GM18499 (cell line): ENCODE results near the gene DAAM1.

ENCODE experiments used
- ATAC-seq: cut with Tn5 transposase; IDR thresholded peaks from one replicate; pipeline ENCODE4 v1.9.1; 2021; ENCODE audit warnings: moderate number of reproducible peaks; ENCODE audit not compliant: insufficient read depth, unreplicated experiment

DAAM1 gene

DNA sequence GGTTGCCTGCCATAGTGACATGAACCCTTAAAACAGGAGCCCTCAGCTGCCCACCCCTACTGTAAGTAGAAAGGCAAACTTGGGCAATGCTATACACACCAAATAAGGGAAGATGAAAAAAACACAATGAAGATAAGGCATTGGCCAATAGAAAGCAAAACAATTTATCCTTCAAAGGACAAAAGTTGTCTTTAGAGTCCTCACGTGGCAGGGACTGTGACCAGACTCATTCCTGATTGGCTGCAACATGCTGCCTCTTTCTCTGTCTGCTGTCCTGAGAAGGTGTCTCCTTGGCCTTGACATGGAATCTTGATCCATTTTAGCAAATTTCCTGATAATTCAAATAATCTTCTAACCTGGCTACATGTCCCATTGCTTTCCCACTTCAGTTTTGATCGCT is 144.8 kb downstream of the DAAM1 start:
- ATAC-seq, result no peak

DNA sequence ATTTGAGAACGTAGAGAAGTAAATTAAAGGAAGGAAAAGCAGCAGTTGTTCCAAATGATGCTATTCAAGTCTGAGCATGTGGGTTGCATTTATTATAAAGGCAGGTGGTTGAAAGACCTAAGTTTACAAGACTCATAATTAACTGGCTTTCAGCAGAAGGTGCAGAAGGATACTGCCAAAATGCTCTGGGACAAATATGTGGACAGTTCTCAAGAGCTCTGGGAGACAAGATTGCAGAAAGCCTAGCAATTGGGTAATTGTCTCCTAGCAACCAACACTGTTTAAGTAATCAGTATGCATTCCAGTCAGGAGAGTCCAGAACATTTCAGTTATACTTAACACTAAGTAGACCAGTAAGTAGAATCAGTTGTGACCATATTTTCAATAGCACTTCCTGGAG is 145.2 kb downstream of the DAAM1 start:
- no peak for ATAC-seq

GRCh38 chr14:59334253-59334652 is 145.8 kb downstream of the DAAM1 start:
- no peak for ATAC-seq

GRCh38 chr14:59336098-59336497 is 147.6 kb downstream of the DAAM1 start:
- no peak for ATAC-seq

- no peak for ATAC-seq
These were observed 148.2 kb downstream of the DAAM1 start for GRCh38 chr14:59336706-59337105.

GRCh38 chr14:59337141-59337611 is 148.7 kb downstream of the DAAM1 start:
- no peak for ATAC-seq

- no peak for ATAC-seq
These were observed 150.3 kb downstream of the DAAM1 start for GRCh38 chr14:59338761-59339160.

DNA sequence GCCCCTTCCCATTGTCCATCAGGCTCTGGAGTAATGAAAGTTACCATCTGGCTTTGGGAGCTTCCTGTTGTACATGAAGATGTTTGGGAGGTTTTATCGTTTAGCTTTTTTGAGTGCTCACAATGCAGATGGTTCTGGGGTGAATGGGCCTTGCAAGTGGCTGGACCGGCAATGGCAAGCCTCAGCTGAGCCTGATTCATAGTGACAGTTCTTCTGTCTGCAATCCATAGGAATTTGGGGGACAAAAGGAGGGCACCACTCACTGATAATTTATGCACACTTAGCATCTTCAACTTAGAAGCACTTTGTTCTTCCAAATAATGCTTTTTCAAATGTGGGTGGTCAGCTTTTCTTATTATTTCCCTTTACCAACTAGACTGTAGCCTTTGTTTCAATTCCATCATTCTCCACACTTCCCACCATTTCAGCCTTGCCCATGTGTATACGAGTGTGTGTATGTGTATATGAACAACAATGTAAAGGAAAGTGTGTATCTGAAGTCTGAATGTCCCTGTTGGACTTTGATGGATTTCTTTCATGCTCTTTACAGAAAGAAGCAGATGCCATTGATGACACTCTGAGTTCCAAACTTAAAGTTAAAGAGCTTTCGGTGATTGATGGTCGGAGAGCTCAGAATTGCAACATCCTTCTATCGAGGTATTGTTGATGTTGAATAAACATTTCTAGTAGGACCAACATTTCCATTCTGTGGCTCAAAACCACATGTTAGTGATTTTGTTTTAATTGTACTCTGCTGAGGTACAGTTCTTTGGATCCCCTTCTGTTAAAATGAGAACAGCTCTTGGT is 151.3 kb downstream of the DAAM1 start:
- no peak for ATAC-seq

DNA sequence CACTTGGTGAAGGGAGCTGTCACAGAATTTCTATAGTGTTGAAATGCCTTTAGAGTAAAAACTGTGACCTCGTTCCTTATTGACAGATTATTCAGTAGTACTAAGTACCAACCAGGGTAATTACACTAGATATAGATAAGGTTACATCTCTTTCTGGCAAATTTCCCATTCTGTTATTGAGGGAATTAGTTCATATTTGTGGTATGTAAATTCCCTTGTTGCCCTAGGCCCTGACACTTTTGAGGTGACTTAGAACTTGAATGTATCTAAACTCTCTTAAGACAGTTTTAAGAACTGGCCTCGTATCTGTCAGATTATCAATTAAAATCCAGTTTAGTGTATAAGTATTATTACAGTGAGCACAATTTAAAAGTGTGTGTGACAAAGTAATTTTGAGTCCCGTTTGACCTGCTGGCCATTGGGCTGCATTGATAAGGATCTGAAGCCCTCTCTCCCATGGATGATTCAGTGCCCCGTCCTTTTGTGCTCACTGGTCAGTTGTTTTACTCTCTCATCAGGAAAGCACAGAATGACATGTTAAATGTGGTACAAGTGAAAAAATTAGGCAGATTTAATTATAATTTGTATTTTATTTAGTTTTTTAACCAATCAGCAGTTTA is 153.5 kb downstream of the DAAM1 start:
- ATAC-seq, result no peak

DNA sequence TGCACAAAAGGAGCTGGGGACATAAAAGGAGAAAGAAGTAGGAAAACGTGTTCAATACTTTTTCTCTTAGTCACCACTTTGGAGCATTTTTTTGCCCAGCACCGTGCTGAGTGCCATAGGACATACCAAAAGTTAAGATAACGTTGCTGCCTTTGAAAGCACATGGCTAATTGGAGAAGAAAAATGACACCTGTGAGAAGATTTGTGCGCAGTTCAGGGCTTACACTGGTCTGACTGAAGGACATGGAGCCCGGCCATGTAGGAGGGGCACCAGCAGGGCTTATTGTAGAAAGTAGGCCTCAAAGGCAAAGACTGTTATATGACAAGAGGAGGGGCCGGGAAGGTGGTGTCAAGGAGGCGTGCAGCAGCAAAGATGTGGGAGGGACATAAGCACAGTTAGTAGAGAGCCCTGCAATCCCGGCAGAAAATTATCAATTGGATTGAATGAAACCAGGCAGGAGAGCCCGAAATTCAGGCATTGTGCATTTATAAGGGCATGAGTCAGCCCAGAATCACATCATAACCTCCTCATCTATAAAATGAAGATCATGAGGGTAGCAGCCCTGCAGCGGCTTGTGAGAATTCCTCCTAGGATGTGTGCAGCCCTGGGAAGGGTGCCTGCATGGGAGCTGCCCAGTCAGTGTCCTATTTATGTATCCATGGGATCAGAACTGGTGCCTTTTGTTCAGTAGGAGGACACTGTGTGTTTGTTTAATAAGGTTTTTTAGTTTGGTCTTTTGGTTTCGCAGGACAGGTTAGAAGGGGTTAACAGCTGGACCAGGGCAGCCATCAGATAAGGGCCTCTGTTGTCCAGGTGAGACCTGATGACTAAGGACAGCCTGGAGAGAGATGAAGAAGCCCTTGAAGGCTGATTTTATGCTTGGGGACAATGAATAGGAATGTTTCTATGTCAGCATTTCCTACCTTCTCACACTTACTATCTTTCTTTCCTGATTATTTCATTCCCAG is 154.3 kb downstream of the DAAM1 start:
- no peak for ATAC-seq

- ATAC-seq, result no peak
These were observed 155.1 kb downstream of the DAAM1 start for GRCh38 chr14:59343585-59343984.

DNA sequence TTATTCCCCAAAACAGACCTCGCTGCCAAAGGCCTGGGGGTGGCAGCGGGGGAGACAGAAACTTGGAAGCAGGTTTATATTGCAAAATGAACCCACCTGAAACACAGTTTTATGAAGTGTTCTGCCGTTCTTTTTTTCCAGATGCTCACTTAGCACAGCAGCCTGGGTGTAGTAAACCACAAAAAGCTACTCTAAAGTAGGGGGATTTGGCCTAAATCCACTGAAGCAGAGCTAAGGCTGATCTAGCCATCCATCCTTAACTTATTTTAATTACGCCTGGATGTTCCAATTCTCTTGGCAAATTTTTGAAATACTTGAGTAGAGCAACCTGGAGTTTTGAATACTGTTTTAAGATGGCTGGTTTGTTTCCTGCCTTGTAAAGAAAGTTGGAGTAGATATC is 155.5 kb downstream of the DAAM1 start:
- ATAC-seq, result no peak

GRCh38 chr14:59344691-59345455 is 156.4 kb downstream of the DAAM1 start:
- ATAC-seq, result no peak

GRCh38 chr14:59346329-59346728 is 157.9 kb downstream of the DAAM1 start:
- ATAC-seq, result no peak

- ATAC-seq, result no peak
These were observed 158.5 kb downstream of the DAAM1 start for GRCh38 chr14:59346796-59347510.

- ATAC-seq, result no peak
These were observed 159.0 kb downstream of the DAAM1 start for GRCh38 chr14:59347511-59347900.

- ATAC-seq, result no peak
These were observed 159.4 kb downstream of the DAAM1 start for GRCh38 chr14:59347915-59348314.

GRCh38 chr14:59349258-59349701 is 160.8 kb downstream of the DAAM1 start:
- ATAC-seq, result no peak

GRCh38 chr14:59352961-59353360 is 164.5 kb downstream of the DAAM1 start:
- no peak for ATAC-seq
